B cell (primary cell): ENCODE data around the gene AMOTL1.

ENCODE experiments used
- CTCF ChIP-seq: fragments of 200-600 bp; IDR thresholded peaks from one replicate; pipeline ENCODE4 v1.8.0; 2022; ENCODE audit warnings: antibody characterized with exemption, mild to moderate bottlenecking
- EZH2 ChIP-seq: IDR thresholded peaks from 2 replicates; pipeline ENCODE4 v1.6.1; 2012; ENCODE audit warnings: borderline replicate concordance, low read depth, mild to moderate bottlenecking, moderate library complexity, low read length; ENCODE audit not compliant: insufficient read depth, poor library complexity, severe bottlenecking

- TF ChIP-seq CTCF (no peak), EZH2 (no peak)
Observed at GRCh38 chr11:94775567-94776327, 7.6 kb downstream of the AMOTL1 start.
